ENCODE results near the gene XXYLT1.

The XXYLT1 gene

DNA sequence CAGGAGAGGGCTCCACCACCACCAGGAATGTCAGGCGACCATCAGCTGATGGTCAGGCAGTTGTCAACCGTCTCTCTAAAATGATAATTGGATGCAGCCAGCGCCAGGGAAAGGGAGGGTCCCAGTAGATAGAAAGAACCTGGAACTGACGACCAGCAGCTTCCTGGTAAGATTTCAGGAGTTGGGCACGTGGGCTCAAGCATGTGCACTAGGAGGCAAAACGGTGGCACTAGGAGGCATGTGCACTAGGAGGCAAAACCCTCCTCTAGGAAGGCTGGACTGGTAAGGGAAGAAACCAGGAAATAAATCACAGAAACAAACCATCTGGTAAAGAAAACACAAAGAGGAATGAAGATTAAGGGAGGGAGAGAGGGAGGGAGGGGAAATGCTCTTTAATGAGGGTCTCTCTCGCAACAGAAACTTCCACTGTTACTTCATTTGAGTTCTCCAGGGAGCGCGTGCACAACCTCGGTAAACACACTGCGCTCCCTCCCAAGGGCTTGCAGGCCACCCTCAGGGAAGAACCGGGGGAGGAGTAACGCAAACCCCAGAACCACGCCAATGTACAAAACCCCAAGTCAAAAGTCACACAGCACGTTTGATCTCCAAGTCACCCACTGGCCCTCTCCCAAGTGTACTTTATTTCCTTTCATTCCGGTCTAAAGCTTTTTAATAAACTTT lies 116.7 kb downstream of the XXYLT1 start:
- DNase-seq (ENCODE audit: low read depth in 2 of 2) = no peak

DNA sequence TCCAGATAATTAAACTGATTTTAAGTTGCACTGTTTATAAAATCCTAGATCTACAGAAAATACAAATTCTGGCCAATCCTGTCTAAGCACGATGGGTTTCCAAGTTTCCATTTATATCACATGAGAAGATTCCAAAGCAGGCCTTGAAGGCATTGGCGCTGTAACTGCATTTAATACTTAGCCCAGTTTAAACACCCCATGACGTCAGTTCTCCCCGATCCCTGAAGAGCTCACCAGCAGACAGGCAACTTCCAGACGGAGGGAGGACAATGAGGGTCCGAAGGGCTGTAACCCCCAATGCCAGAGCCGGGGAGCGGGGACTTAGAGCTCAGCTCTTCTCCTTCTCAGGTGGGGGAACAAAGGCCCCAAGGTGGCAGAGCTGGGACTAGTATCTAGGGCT lies 117.3 kb downstream of the XXYLT1 start:
- no peak for DNase-seq (ENCODE audit: low read depth in 2 of 2)

GRCh38 chr3:195153130-195153529 lies 117.8 kb downstream of the XXYLT1 start:
- DNase-seq (ENCODE audit: low read depth in 2 of 2) = no peak

DNA sequence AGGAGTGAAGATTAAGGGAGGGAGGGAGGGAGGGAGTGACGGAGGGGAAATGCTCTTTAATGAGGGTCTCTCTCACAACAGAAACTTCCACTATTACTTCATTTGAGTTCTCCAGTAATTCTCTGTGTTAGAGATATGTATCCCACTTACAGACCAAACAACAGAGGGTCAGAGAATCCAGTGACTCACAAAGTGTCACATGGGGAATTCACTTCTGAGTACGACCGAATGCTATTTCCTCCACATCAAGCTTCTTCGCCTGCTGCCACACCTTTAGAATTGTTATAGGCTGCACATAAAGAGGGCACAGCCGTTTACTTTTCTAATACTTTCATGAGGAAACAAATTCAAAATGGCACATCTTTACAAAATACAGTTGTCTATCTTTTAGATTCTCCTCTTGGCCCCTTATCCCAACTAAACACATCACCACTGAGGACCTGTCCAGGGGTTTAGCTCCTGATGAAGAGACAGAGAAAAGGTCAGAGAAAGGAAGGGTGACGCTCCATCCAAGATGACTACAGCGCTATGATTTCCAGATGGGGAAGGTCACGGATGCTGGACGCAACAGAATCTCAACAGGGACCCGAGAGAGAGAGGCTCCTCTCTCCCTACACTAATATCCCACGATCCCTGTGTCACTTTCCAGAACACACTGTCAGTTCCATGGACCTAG lies 119.0 kb downstream of the XXYLT1 start:
- DNase-seq (ENCODE audit: low read depth in 2 of 2) = no peak

DNA sequence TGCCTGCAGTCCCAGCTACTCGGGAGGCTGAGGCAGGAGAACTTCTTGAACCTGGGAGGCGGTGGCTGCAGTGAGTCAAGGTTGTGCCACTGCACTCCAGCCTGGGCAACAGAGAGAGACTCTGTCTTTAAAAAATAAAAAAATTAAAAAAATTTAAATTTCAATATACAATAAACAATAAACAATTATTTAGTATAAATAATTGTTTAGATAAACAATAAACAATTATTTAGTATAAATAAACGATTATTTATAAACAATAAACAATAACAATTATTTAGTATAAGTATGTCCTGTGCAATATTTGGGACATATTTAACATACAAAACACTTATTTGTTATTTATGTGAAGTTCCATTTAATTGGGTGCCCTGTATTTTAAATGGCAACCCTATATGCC lies 119.6 kb downstream of the XXYLT1 start:
- DNase-seq (ENCODE audit: low read depth in 2 of 2) = no peak

DNA sequence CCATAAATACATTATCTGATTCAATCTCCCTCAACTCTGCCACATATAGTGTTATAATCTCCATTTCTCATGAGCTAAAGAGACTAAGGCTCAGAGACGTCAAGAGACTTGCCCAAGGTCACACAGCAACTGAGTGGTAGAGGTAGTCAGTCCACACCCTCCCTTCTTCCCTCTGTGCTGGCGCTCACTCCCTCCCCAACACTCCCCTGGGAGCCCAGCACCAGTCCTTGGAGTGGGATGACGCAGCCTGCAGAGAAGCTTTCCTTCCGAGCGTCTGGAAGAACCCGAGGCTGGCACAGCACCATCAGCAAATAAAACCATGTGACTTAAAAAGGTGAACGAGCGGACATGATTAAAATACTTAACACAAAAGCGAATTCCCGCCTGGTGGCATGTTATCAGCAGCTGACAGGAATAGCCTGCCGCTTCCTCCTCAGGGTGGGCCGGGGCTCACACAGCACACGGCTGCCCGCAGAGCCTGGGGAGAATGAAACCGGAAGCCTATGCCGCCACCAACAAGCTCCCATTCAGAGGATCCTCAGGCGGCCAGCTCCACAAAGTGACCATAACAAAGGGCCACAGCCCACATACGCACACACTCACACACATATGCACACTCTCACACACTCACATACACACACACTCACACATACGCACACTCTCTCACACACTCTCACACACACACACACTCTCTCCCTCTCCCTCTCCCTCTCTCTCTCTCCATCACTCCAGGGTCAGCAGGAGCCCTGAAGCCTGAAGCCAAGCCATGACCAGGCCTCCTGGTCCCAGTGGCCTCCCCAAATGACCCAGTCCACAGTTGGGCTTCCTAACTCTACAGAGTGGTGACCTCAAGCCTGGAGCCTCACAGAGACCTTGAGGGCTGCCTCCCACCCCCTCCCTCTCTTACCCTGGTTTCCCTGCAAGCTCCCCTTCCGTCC lies 120.5 kb downstream of the XXYLT1 start:
- no peak for DNase-seq (ENCODE audit: low read depth in 2 of 2)

DNA sequence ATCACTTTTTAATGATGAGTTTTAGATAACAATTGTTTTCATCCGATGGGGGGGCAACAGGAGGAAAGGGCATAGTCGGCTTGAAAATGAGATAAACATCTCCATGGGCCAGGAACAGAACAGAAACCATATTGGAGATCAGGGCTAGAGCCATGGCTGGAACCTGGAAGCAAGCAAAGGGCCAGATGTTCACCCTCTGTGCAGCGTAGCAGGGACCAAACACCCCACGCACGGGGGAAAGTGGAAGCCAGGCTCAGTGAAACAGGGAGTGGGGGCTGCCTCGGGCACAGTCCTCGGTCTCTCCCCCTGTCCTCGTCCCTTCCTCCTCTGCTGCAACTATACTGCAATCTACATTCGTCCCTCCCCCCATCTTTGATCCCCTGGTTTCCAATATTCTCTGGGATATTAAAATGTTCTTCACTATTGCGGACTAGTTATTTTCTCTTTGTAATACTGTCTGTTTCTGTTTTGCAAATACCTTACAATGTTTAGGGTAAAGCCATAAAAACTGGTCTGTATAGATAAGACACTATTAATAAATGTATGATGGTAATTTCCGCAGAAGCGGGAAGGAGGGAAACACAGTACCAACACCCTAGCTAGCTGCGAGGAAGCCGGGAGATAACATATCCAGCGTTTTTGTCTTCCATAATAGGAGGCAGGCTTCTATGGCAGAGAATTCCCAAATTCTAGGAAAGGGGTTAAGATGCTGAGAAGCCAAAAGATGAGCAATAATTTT lies 121.5 kb downstream of the XXYLT1 start:
- DNase-seq (ENCODE audit: low read depth in 2 of 2) = no peak

- no peak for DNase-seq (ENCODE audit: low read depth in 2 of 2)
Observed at GRCh38 chr3:195148549-195148948, 122.4 kb downstream of the XXYLT1 start.

DNA sequence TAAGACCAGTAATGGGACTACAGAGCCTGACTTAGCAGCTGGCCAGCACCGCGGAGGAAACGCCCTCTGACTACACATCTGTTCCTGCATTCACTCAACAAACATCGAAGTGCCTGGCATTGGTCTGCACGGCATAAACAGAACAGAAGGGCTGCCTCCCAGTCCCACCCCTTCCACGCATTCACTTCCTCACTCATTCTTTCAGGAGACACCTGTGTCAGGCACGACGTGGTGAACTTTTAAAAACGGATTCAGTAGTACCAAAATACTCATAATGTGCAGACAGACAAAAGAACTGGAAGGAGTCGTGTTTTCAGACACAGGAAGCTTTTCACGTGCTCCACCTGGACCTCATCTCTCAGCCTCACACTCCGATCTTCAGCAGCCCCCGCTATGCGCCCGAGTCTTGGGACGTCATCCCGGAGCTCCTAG lies 123.3 kb downstream of the XXYLT1 start:
- no peak for DNase-seq (ENCODE audit: low read depth in 2 of 2)

GRCh38 chr3:195146131-195146530 lies 124.8 kb downstream of the XXYLT1 start:
- DNase-seq (ENCODE audit: low read depth in 2 of 2) = no peak

DNA sequence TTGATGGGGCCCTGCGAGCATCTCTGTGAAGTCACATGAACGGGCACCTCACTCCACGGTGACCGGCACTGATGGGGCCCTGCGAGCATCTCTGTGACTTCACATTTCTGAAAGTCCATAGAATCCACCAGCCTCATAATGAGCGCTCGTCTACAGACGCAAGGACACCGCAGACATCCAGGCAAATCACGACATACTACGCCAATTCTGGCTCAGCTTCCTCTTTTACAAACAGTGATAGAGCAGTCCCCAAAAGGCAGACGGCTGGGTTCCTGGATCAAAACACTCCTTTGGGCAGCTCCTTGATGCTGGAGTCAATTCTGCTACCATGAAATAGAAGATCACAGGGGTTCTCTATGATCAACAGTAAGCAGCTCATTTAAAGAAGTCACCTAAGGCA lies 125.4 kb downstream of the XXYLT1 start:
- DNase-seq (ENCODE audit: low read depth in 2 of 2) = no peak

DNA sequence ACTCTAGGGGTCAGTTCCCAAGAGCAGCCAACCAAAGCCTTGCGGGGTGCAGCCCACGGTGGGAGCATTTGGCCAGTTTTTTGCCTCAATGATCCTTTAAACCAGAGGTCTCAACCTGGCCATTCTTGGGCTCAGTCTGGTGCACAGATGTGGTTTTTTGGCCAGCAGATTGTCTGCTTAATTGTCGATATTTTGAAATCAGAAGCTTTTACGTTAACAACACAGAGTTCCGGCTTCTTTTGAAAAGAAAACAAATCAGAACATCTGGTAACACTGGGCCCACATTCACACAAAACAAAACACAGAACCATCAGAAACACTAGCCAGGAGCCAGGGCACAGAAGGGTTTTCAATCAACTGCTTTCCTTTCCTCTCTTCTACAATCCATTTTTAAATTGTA lies 127.7 kb downstream of the XXYLT1 start:
- DNase-seq (ENCODE audit: low read depth in 2 of 2) = no peak

DNA sequence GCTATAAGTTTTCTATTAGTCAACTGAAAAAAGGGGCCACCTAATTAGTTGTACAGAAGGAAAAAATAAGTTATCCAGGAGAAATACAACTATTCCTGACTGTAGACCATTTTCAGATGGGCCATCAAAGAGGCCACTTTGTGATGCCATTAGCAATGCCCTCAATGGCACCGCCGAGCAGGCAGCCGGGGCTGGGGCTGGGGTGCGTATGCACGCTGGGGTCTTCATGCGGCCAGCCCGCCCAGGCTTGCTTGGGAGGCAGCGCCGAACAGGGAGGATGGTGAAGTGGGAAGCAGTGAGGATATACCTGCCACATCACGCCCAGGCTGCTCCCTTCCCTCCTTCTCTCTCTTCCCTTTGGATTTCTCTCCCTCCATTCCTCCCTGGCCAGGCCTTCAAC lies 128.4 kb downstream of the XXYLT1 start:
- no peak for DNase-seq (ENCODE audit: low read depth in 2 of 2)

GRCh38 chr3:195140816-195141793 lies 129.9 kb downstream of the XXYLT1 start:
- no peak for DNase-seq (ENCODE audit: low read depth in 2 of 2)

- no peak for DNase-seq (ENCODE audit: low read depth in 2 of 2)
Observed at GRCh38 chr3:195140410-195140809, 130.5 kb downstream of the XXYLT1 start.

DNA sequence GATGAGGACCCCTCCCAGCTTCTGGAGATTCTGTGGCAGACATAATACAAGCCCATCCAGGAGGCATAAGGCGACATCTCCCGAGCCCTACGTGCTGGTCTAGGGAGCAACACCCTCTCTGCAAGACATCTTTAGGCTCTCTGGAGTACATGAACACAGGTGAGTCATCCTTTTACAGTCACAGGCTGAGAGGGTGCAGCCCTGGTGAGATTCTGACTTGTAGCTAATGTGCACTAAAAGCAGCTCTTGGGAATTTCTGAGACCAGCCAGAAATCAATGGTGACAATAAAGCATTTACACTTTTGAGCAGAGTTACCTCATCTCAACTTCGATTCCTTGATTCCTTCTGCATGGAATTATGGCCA lies 131.1 kb downstream of the XXYLT1 start:
- no peak for DNase-seq (ENCODE audit: low read depth in 2 of 2)

DNA sequence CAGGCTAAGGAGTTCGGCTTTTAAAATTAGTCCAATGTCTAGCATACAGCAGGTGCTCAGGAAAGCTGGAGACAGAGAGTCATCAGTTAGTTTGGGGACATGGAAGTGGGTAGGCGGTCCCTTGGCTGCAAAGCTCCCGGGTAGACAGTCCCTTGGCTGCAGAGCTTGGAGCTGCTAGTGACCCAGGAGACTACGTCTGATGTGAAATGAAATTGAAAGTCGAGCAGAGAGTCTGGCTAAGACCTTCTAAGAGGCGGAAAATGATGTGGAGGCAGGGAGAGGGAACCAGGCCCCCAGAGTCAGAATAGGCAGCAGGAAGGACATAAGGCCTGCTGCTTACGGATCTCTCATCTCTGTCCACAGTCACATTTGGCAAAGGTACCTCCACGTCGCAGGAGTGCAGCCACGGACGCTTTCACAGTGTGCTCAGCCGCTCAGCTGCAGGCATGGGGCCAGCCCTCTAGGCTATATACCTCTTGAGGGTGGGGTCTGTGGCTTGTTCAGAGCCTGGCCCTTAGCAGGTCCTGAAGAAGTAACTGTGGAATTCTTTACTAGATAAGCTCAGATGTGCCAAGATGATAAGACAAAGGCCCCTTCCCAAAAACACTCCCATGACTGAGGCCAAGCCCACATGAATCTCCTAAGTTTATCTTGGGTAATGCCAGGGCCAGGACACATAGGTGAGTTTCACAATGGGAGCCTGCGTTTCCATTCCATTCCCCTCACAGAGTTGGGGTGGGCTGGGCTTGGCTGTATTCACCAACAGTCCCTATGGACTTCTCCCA lies 131.7 kb downstream of the XXYLT1 start:
- DNase-seq (ENCODE audit: low read depth in 2 of 2) = no peak

DNA sequence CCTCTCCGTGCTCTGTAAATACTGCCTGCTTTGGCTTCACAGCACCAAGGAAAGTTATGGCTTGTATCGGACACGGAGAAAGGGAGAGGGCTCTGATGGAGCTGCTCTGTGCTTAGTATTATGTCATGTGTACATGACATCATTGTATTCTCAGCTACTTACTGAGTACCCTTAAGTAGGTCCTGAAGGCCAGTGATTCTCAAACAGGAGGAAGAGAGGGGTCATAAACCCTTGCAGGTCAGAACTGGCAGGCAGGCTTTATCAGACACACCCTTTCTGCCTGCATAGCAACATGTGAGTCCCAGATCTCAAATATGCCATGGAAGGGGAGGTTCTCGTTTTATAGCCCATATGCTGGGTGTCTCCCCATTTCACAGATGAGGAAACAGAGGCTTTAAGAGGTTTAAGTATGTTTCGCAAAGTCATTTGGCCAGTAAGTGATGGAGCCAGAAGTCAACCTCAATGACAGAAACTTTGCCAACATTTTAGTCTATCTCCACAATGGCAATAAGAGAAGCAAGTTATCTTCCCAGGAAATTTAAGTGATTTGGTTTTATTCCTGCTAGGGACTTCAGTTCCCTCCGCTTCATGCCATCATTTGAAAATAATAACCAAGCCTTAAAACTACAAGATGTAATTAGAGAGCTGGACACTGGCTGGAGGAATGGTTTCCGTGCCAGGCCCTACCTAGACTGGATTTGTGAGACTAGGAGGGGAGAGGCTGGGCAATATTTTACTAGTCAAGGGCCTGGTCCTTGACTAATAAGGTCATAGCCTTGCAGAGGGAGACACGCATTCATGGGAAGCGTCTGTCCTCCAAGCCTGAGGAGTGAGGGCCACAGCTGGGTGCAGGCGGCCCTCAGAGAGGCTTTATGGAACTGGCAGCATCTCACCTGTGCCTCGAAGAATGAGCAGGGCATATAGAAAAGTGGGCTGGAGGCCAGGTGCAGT lies 133.0 kb downstream of the XXYLT1 start:
- DNase-seq (ENCODE audit: low read depth in 2 of 2) = no peak

GRCh38 chr3:195135917-195136316 lies 135.0 kb downstream of the XXYLT1 start:
- DNase-seq (ENCODE audit: low read depth in 2 of 2) = no peak

All from stimulated activated CD8-positive, alpha-beta memory T cell treated with anti-CD3 and anti-CD28 coated beads, Interleukin-7, amount 100 ng/mL, for 1 hour (primary cell).